NCI-H1417 (cell line): Measurements from ENCODE around the gene BHLHE23.
A peak's percentile ranks its signal among the peaks of the same experiment; 100 is the strongest.
"Not testable (repeated sequence)": the region's sequence is repeated elsewhere in the genome, so short reads cannot be mapped to it uniquely, and the experiment has no call there.

Experiments used
- DNase-seq, 3 experiments: peaks; one replicate each; lab custom pipeline; 2025; lab: John Stamatoyannopoulos, UW

Gene BHLHE23

DNA sequence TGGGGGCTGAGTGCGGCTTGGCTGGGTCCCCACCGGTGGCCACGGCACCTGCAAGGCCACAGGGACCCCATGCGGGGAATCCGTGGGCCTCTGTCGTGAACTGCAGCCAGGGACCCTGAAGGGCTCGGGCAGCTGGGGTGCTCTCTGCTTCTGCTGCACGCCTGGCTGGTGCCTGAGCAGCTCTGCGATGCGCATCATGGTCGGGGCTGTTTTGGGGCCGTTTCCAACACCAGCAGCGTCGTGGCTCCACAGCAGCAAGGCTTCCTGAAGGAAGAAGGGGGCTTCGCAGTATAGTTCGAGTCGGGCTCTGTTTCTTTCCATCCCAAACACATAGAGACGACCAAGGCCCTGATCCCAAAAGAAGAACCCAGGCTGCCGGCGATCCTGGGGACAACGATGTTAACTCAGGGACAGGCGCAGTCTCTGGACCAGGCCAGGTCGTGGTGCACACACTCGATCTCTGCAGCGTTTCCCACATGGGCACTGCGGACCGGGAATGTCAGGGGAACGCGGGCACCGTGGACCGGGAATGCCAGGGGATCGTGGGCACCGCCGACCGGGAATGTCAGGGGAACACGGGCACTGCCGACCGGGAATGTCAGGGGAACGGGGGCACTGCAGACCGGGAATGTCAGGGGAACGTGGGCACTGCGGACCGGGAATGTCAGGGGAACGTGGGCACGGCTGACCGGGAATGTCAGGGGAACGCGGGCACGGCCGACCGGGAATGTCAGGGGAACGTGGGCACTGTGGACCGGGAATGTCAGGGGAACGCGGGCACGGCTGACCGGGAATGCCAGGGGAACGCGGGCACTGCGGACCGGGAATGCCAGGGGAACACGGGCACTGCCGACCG, 36.8 kb upstream of the BHLHE23 start:
- no peak for DNase-seq

DNA sequence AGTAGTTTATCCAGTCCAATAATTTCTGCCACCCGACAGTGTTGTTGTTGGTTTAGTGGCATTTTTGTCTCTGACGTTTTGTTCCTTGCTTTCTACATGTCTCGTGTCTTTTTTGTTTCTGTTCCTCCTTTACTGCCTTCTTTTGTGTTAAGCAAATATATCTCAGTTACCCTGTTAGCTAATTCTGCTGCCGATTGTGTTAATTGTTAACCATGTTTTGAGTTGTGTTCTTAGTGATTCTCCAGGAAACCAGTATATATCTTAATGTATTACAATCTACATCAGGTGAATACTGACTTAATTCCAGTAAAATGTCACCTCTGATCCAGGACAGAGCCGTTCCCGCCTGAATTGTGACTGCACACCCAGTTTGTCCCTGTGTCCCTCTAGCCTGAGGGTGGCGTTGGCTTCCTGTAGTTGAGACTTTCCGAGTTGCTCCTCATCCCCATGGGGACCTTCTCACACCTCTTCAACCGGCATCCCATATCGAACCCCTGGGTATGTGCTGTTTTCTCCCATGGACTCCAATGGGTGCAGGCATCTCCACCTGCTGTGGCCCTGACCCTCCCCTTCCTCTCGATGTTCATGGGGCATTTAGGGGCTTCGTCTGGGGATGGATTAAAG, 35.8 kb upstream of the BHLHE23 start:
- DNase-seq, result peak in 1 of 3 experiments; percentile 30

- no peak for DNase-seq
Measured at GRCh38 chr20:63041776-63042175, 35.0 kb upstream of the BHLHE23 start.

- no peak for DNase-seq
Measured at GRCh38 chr20:63037669-63038268, 31.0 kb upstream of the BHLHE23 start.

GRCh38 chr20:63036291-63036690, 29.5 kb upstream of the BHLHE23 start:
- no peak for DNase-seq

DNA sequence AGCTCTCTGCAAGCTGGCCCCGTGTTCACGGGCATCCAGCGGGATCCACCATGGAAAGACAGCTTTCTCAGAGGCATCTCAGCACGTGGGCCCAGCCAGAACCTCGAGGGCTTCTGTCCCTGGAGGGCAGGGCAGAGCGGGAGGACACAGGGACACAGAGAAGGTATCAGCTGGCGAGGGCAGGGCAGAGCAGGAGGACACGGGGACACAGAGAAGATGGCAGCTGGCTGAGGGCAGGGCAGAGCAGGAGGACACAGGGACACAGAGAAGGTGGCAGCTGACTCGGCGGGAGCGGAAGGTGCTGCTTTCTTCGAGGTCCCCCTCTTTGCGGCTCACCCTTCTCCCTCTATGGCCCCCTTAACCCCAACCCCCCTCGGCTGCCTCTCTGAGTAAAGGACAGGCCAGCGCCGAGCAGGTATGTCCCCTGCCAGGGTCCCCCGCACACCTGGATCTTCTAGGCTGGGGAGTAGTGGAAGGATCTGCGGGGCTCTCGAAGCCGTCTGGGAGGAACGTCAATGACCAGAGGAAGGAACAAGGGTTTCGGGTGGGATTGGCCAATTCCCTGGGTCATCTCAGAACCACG, 28.9 kb upstream of the BHLHE23 start:
- DNase-seq, result no peak

DNA sequence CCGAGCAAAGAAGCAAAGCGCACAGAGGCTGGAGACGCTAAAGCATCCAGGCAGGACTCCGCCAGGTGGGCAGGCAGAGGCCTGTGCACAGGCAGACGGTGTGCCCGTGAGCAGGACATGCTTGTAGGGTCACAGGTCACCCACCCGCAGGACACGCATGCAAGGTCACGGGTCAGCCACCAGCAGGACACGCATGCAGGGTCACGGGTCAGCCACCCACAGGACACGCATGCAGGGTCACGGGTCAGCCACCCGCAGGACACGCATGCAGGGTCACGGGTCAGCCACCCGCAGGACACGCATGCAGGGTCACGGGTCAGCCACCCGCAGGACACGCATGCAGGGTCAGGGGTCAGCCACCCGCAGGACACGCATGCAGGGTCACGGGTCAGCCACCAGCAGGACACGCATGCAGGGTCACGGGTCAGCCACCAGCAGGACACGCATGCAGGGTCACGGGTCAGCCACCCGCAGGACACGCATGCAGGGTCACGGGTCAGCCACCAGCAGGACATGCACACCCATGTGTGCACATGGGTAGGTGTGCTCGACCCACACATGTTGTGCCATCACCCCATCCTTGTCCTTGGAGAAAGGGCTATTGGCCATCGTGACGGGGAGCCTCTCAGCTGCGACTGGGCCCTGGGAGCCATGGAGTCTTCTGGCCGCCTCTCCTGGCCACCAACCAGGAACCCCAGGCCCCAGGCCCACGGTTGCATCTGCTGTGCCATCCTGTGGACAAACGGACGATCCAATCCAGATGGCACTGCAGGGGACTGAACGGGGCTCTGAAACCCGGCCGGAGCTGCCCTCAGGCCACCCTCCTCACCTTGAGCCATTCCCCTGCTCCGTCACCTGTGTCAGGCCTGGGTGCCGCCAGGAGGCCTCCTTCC, 28.2 kb upstream of the BHLHE23 start:
- not testable (repeated sequence) for DNase-seq

DNA sequence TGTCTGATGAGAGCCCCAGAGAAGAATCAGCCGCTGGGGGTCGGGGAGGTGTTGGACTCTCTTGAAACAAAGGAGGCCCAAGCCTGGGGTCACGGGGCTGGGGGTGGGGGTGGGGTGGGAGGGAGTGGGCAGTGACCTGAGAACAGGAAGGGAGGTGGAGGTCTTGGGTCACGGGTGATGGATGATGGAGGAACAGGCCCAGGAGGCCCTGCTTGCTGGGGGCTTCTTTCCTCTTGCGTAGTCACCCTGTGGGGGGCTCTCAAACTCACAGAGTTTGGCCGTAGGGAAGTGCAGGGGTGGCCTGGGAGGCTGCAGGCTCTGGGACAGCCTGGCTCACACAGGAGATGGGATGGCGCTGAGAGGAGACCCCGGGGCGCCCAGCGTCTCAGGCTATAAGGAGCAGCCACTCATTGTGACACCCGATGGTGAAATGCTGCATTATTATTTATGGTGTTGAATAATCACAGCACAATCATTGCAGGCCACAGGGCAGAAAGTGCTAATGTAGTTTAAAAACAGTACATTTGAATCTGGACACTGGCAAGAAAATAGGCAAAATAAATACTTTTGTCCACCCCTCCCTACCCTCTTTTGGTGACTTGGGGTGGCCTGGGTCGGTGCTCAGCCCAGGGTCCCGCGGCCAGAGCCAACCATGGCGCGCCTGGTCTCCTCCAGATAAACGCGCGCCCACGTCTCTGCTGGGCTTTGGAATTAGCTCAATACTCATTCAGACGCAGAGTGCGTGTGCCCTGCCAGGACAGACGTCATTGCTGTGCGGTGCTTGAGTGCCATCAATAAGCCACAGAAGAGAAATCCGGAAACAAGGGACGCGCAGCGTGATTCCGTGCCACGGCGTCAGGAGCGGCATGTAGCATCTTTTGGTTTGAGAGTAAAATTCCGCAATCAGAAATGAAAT, 27.3 kb upstream of the BHLHE23 start:
- DNase-seq, result no peak

DNA sequence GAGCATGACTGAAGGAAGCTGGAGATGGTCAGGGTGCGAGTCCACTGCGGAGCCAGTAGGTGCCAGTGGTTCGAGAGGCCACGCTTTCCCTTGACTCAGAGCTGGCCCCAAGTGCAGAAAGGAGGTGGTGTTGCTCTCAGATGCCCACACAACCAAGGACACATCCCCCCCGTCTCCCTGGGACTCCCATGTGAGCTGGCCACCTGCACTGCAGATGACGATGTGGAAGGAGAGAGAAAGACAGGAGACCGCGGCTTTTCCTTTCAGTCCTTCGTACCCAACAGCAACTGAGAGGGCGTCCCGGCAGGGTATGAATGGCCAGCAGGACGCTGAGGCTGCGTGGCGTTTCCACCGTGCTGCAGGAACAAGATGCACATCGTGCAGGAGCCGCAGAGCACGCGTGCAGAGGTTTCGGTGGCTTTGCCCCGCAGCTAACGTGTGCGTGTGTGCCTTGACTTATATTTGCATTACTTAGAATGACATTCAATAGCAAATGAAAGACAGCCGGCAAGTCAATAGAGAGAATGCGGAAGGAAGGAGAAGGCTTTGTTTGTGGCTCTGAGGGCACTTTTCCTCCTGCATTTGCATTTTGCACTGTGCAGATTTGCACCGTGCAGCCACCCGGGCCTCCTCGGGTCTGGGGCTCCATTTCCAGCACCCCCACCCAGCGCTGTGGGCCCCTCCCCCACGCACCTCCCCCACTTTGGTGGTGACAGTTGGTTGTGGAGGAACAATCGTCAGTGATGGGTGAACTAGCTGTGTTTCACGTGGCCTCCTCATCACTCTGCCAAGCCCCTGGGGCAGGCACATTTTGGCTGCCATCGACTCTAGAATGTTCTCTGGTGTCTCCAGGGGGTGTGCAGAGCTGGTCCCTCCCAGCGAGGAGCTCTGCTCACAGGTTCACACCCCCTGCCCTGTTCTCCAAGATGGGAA, 26.4 kb upstream of the BHLHE23 start:
- peak in 1 of 3 experiments; percentile 55 for DNase-seq

DNA sequence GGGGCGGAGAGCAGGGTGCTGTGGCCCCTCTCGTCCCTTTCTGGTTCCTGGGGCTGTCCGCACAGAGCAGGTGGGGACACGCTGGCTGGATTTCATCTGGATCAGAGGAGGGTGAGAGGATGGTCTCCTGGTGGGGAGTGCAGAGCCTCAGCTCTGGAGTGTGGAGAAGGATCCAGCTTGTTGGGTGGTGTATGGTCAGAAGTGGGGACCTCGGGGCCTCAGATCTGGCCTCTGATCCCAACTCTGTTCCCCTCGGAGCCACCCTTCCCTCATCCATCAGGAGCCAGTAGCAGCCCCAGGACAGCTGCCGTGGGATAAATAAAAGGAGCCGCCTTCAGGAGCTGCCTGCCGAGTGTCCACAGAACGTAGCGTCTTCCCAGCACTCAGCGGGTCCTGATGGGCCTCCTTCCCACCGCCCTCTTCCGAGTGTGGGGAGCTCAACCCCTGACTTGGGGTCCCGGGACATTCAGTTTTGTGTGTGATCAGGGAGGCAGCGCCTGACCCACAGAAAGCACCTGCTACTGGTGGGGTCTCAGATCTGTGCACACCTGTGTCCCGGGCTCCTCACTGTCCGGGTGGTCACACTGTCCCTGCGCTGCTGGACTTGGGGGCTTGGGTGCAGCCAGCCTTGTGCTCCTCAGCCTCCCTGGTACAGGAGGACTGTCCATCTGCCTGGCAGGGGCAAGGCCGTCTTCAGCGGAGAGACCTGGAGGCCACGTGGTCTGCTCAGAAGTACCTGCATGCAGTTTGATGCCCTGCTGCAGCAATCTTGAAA, 25.4 kb upstream of the BHLHE23 start:
- DNase-seq, result no peak

DNA sequence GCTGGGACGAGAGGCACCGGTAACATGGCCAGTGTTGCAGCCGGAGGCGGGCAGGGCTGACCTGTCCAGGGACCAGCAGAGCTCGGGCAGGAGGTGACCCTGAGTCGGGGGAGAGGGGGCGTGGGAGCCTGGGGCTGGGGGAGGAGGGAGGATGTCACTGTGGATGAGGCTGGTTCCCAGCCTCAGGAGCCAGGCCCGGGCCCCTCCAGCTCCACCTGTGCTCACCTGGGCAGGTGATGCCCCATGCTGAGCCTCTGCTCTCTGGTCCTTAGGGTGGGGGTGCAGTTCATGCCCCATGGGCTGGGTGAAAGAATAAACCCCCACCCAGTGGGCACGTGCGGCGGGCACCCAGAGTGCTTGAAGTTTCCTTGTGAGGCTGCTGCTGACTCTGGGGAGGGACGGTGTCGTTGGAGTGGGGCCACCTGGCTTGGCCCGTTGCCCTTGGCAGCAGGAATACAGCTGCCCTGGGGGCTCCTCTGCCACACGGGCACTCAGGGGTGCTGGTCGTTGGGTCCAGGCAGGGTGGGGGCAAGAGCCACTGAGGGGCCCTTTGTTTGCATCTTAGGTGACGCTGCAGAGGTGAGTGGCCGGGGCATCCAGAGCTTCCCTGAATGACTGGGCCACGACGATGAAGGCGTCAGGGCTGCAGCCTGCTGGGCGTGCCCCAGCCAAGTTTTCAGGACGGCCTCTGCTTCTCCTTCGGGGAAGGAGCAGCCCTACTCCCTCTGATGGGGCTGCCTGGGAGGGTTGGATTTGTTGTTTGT, 24.7 kb upstream of the BHLHE23 start:
- no peak for DNase-seq

DNA sequence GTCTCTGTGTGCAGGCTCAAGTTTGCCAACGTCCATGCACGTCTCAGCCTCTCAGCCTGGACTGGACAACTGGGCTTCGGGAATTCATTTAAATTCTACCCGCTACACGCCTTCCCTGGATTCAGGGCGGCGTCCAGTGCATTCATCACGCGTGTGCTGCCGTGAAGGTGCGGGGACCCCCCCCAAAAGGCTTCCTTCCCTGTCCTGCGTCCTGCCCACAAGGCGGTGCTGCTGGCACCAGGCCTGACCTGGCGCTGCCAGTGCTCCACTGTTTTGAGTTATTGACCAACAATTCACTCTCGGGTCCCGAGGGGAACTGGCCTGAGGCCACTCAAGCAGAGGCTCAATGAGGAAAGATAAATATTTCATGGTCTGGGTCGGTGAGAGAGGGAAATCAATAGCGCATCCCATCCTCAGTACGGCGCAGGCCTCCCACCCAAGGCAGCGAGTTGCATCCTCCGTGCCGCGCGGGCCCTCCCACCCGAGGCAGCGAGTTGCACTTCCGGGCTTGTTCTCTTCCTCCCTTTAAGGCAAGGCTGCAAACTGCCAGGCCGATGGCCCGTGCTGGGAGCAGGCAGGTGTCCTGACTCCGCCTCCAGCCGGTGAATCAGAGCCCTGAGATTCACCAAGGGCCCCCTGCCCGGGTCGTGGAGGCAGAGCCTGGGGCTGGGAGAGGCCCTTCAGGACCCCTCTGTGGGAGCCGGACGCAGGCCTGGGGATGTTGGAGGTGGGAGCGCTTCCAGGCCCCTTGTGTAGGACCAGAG, 22.8 kb upstream of the BHLHE23 start:
- no peak for DNase-seq

GRCh38 chr20:63028461-63028921, 21.7 kb upstream of the BHLHE23 start:
- DNase-seq, result no peak

DNA sequence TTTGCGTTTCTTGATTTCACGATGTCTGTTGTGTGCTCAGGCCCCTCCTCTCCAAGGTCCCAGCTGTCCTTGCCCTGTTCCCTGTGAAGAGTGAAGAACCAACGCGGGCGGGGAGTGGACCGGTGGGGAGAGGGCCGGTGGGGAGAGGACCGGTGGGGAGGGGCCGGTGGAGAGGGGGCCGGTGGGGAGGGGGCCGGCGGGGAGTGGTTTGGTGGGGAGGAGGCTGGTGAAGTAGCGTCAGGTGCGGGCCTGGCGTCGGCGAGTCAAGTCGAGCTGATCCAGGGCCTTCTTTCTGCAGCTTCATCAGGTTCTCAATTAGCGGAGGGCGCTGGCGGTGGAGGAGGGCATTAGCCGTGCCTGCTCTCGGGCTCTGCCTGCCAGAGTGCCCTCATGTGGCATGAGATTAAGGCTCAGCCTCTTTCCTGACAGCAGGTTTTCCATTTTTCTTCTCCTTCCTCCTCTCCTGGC, 21.2 kb upstream of the BHLHE23 start:
- peak in 2 of 3 experiments; percentile 55 to 75 for DNase-seq

DNA sequence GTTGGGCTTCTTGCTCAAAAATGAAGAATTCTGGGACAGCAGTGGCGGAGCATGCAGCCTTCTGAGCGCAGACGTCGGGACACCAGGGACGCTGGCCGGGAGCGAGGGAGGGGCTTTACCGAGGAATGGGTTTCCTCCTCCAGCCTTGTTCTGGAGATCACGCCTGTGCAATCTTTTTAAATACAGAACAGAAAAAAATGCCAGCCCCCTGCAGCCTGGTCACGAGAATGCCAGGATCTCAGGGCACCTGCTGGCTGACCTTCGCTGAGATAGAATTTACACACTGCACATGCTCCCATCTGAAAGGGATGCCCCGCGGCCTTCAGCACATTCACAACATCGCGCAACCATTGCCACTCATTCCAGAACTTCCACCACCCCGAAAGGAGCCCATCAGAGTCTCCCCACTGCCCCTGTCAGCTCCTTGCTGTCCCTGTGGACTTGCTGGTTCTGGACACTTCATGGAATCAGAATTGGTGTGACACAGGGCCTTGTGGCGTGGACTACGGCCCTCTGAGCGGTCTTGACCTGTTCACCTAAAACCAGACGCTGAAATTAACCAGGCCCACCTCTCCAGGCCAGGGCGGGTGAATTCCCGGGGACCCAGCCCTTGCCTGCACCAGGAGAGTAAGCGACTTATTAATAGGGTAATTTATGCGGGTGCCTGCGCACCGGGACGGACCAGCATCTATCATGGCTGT, 20.6 kb upstream of the BHLHE23 start:
- DNase-seq, result no peak

DNA sequence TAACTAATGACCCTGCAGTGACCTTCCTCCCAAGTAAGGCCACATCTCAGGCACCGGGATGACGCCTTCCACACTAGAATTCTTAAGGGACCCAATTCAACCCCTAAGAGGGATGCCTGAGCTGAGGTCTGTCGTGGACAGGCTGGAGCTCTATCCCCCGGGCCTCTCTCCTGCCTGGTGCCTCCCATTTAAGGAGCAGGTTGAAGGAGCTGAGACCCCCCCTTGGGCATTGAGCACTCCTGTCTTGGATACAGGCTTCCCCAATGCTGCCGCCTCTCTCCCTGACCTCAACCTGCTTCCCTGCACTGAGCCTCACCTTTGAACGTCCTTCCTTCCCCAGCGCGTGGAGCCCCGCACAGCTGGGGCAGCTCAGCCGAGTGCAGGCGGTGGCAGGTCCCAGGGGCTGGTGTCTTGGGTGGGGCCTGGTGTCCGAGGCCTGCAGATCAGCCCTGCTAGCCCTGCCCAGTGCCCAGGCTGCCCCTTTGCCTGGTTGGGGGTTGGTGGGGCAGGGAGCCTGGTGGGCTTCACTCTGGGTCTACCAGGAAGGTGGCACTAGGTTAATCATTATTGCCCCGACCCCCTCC, 19.9 kb upstream of the BHLHE23 start:
- DNase-seq, result no peak
